ENCODE data around the gene WDR90. TPM values are rescaled to one million over a fixed set of nuclear protein-coding genes. Genes with fewer than 3 reads are reported as not detected.

The WDR90 gene
- total and polyA plus RNA-seq, 2 experiments from 2014 or later: 25.9 to 42.2 TPM

- peak; percentile 37 for ATAC-seq
These were observed 19.3 kb upstream of the WDR90 start for GRCh38 chr16:629833-630248.

GRCh38 chr16:630249-630814 lies 18.8 kb upstream of the WDR90 start:
- no peak overlapping the region for H2AFZ ChIP-seq
- Mint-ChIP-seq H3K4me3 (peak overlapping the region; percentile 45; the same call in 1 of the 3 replicates), H3K27me3 (ENCODE audit: insufficient read depth, low read depth, poor library complexity) (peaks cover 16% of the 10 kb centered on the region), H3K36me3 (ENCODE audit: low read depth) (no peaks in the 10 kb centered on the region; the same call in 2 of the 3 replicates), H3K9me3 (no peaks in the 10 kb centered on the region), H3K27ac (no peak overlapping the region), H3K4me1 (peaks cover 12% of the 10 kb centered on the region)
- H3K79me2 ChIP-seq (replicated peaks; ENCODE audit: insufficient read depth): no peaks in the 10 kb centered on the region; the same call in 1 of the 2 replicates
- H3K27ac ChIP-seq (ENCODE audit: low read depth): 0 out of 2 replicates have a peak overlapping the region, but pooled peaks have one; percentile 74
- peaks cover 13% of the 10 kb centered on the region for H3K4me1 ChIP-seq (ENCODE audit: insufficient read depth)
- no peaks in the 10 kb centered on the region for H3K27me3 ChIP-seq (ENCODE audit: insufficient read depth)
- H3K36me3 ChIP-seq (ENCODE audit: insufficient read depth): no peaks in the 10 kb centered on the region
- H4K20me1 ChIP-seq (replicated peaks; ENCODE audit: insufficient read depth): no peaks in the 10 kb centered on the region
- H3K9me2 ChIP-seq (ENCODE audit: insufficient read depth): no peaks in the 10 kb centered on the region
- peak overlapping the region; percentile 74 for H3K4me2 ChIP-seq
- no peaks in the 10 kb centered on the region for H3F3A ChIP-seq (replicated peaks; ENCODE audit: low read depth)
- peak overlapping the region; percentile 51; the same call in 1 of the 2 replicates for H3K4me3 ChIP-seq
- DNase-seq (ENCODE audit: low spot score) (no peak), ATAC-seq (peak; percentile 18)
- TF ChIP-seq JUNB (IDR thresholded peaks at IDR 0.05; ENCODE audit: unreplicated experiment): no peak
- TF ChIP-seq EZH2phosphoT487 (IDR thresholded peaks at IDR 0.05; ENCODE audit: unreplicated experiment): no peak
- no peak for TF ChIP-seq CREB1 (CRISPR knock-in tag; IDR thresholded peaks at IDR 0.05; ENCODE audit: low read depth)
- no peak for TF ChIP-seq ZNF331 (CRISPR knock-in tag; IDR thresholded peaks at IDR 0.05; ENCODE audit: low read depth)
- no peak for TF ChIP-seq ZNF114 (CRISPR knock-in tag; IDR thresholded peaks at IDR 0.05)
- no peak for TF ChIP-seq EZH2 (IDR thresholded peaks at IDR 0.05; ENCODE audit: low read depth, unreplicated experiment)
- no peak for TF ChIP-seq REST (IDR thresholded peaks at IDR 0.05; ENCODE audit: unreplicated experiment)
- TF ChIP-seq POLR2AphosphoS5 (IDR thresholded peaks at IDR 0.05; ENCODE audit: low read depth): no peak
- TF ChIP-seq ETS1 (IDR thresholded peaks at IDR 0.05): no peak
- no peak for TF ChIP-seq ZNF462 (CRISPR knock-in tag; IDR thresholded peaks at IDR 0.05)

More at GRCh38 chr16:629833-630248, 19.3 kb upstream of the WDR90 start:
- H3K4me3 Mint-ChIP-seq: no peak overlapping the region
- H4K20me1 ChIP-seq (replicated peaks; ENCODE audit: insufficient read depth): no peaks in the 10 kb centered on the region
- DNase-seq (ENCODE audit: low spot score): no peak
- TF ChIP-seq CREB1 (CRISPR knock-in tag; IDR thresholded peaks at IDR 0.05; ENCODE audit: low read depth): no peak
- no peak for TF ChIP-seq NANOG (IDR thresholded peaks at IDR 0.05; ENCODE audit: borderline replicate concordance)
- no peak for TF ChIP-seq STAT1 (IDR thresholded peaks at IDR 0.05; ENCODE audit: unreplicated experiment)
- H3K27ac ChIP-seq (ENCODE audit: low read depth): peak overlapping the region; percentile 74; the same call in 1 of the 2 replicates
- no peaks in the 10 kb centered on the region; the same call in 2 of the 3 replicates for H3K36me3 Mint-ChIP-seq (ENCODE audit: low read depth)
- no peaks in the 10 kb centered on the region for H3K27me3 ChIP-seq (ENCODE audit: insufficient read depth)
- H3K4me1 Mint-ChIP-seq: peaks cover 12% of the 10 kb centered on the region
- H3K9me3 Mint-ChIP-seq: no peaks in the 10 kb centered on the region
- peaks cover 13% of the 10 kb centered on the region for H3K4me1 ChIP-seq (ENCODE audit: insufficient read depth)
- H2AFZ ChIP-seq: no peak overlapping the region
- no peaks in the 10 kb centered on the region for H3F3A ChIP-seq (replicated peaks; ENCODE audit: low read depth)
- H3K4me3 ChIP-seq: no peak overlapping the region
- peak overlapping the region; percentile 74 for H3K4me2 ChIP-seq
- H3K27me3 Mint-ChIP-seq (ENCODE audit: insufficient read depth, low read depth, poor library complexity): peaks cover 16% of the 10 kb centered on the region
- no peaks in the 10 kb centered on the region for H3K9me2 ChIP-seq (ENCODE audit: insufficient read depth)
- H3K27ac Mint-ChIP-seq: peak overlapping the region; percentile 89
- H3K36me3 ChIP-seq (ENCODE audit: insufficient read depth): no peaks in the 10 kb centered on the region
- H3K79me2 ChIP-seq (replicated peaks; ENCODE audit: insufficient read depth): no peaks in the 10 kb centered on the region; the same call in 1 of the 2 replicates
